RPMI8226 (cell line): ENCODE results near the gene ABO.
"Not testable (repeated sequence)": the region's sequence is repeated elsewhere in the genome, so short reads cannot be mapped to it uniquely, and the experiment has no call there.

ENCODE experiments used
- DNase-seq: peaks from one replicate; pipeline ENCODE4 v3.0.0-alpha.2; 2015

ABO gene

GRCh38 chr9:133275105-133276000 lies at the start of gene ABO:
Gene ABO (minus strand): TSS chr9:133275201.
- no peak for DNase-seq

- peak; percentile 22 for DNase-seq
These were observed 49.1 kb upstream of the ABO start for GRCh38 chr9:133323991-133324703.

GRCh38 chr9:133323211-133323610 lies 48.2 kb upstream of the ABO start:
- no peak for DNase-seq

GRCh38 chr9:133322701-133323100 lies 47.7 kb upstream of the ABO start:
- no peak for DNase-seq

GRCh38 chr9:133321411-133321935 lies 46.5 kb upstream of the ABO start:
- DNase-seq: no peak

- DNase-seq: peak; percentile 18
These were observed 45.5 kb upstream of the ABO start for GRCh38 chr9:133320421-133320881.

- not testable (repeated sequence) for DNase-seq
These were observed 42.5 kb upstream of the ABO start for GRCh38 chr9:133317551-133317950.

GRCh38 chr9:133315997-133316396 lies 41.0 kb upstream of the ABO start:
- no peak for DNase-seq

- no peak for DNase-seq
These were observed 34.6 kb upstream of the ABO start for GRCh38 chr9:133309608-133310007.

GRCh38 chr9:133307301-133307700 lies 32.3 kb upstream of the ABO start:
- DNase-seq: no peak

- DNase-seq: peak; percentile 29
These were observed 31.5 kb upstream of the ABO start for GRCh38 chr9:133306242-133307204.

- DNase-seq: no peak
These were observed 30.7 kb upstream of the ABO start for GRCh38 chr9:133305731-133306130.

GRCh38 chr9:133304477-133305377 lies 29.7 kb upstream of the ABO start:
- no peak for DNase-seq

GRCh38 chr9:133304158-133304470 lies 29.1 kb upstream of the ABO start:
- no peak for DNase-seq

GRCh38 chr9:133303266-133304157 lies 28.5 kb upstream of the ABO start:
- no peak for DNase-seq

- DNase-seq: no peak
These were observed 26.5 kb upstream of the ABO start for GRCh38 chr9:133301253-133302230.

- DNase-seq: not testable (repeated sequence)
These were observed 25.0 kb upstream of the ABO start for GRCh38 chr9:133299996-133300395.

GRCh38 chr9:133294257-133294656 lies 19.3 kb upstream of the ABO start:
- no peak for DNase-seq

- DNase-seq: no peak
These were observed 15.8 kb upstream of the ABO start for GRCh38 chr9:133290751-133291302.
